GM19099 (cell line): ENCODE results near the gene MRI1.

ENCODE experiments used
- POLR2A ChIP-seq: IDR thresholded peaks from 3 replicates; pipeline ENCODE4 v1.6.1; 2011; ENCODE audit warnings: low read depth; ENCODE audit not compliant: insufficient read length; ENCODE audit errors: extremely low read depth

Gene MRI1

GRCh38 chr19:13796301-13797057 lies 32.2 kb downstream of the MRI1 start:
- no peak for TF ChIP-seq POLR2A

DNA sequence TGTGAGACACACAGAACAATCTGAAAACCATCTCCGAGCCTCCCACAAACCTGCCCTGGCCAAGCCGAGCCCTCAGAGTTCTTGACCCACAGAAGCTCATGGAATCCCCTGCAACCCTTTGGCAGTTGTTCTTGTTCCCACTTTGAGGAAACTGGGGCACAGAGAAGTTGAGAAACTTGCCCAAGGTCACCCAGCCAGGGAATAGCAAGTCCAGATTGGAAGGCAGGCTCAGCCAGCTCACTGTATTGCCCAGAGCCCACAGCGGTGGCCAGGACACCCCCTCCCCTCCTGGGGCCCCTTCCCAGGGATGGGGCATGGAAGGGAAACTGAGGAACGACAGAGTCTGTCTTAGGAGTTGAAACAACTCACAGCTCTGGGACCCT lies 32.7 kb downstream of the MRI1 start:
- TF ChIP-seq POLR2A, result no peak

DNA sequence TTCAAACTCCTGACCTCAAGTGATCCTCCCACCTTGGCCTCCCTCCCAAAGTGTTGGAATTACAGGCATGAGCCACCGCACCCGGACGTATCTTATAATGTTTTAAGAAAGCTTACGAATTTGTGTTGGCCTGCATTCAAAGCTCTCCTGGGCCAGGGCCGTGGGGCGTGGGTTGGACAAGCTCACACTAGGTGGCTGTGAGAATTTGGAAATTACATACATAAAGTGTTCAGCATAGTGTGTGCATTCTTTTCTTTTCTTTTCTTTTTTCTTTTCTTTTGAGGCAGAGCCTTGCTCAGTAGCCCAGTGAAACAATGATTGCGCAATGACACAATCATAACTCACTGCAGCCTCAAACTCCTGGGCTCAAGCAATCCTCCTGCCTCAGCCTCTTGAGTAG lies 33.5 kb downstream of the MRI1 start:
- no peak for TF ChIP-seq POLR2A

- TF ChIP-seq POLR2A, result no peak
Observed at GRCh38 chr19:13799669-13800068, 35.3 kb downstream of the MRI1 start.

DNA sequence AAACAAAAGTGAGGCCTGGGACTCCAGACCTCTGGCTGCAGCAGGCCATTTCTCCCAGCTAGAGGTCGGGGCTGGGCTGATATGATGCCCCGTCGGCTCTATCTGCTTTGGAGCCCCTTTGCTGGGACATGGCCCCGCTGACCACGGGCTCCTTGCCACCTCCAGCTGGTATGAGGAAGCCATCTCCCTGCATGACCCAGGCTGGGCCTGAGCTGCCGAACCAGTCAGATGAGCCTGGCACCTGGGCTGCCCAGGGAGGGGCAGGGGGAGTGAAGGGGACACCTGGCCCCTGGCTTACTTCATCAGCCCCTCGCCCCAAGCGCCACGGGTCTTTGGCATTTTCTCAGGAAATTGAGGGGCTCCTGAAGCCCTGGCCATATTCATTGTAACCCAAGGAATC lies 38.7 kb downstream of the MRI1 start:
- TF ChIP-seq POLR2A, result no peak

GRCh38 chr19:13804830-13805683 lies 40.7 kb downstream of the MRI1 start:
- no peak for TF ChIP-seq POLR2A

DNA sequence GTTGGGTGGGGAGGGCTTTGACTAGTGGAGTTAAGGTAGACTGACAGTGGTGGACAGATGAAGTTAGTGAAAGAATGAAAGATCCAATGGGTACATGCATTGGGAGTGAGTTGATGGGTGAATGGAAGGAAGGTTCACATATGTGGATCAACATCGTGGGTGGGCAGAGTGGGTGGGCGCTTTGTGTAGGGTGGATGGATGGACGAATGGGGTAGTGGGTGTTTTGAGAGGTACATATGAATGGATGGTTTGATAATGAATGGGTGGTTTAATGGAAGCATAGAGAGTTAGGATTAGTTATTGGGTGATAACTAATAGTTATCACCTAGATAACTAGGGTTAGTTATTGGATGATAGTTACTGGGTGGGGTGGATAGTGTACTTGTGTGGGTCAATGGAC lies 42.4 kb downstream of the MRI1 start:
- TF ChIP-seq POLR2A, result no peak

DNA sequence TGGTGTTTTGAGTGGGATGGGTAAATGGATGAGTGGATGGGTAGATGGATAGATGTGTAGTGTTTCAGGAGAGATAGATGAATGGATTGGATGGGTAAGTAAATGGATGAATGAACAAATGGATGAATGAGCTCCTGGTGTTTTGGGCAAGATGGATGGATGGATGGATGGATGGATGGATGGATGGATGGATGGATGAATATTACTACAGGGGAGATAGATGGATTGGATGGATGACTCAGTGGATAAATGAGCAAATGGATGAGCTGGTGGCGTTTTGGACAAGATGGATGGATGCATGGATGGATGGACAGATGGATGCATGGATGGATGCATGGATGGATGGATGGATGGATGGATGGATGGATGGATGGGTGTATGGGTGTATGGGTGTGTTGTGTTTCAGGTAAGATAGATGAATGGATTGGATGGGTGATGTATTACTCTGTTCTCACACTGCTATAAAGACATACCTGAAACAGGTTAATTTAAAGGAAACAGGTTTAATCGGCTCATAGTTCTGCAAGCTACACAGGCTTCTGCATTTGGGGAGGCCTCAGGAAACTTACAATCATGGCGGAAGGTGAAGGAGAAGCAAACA lies 43.2 kb downstream of the MRI1 start:
- no peak for TF ChIP-seq POLR2A

DNA sequence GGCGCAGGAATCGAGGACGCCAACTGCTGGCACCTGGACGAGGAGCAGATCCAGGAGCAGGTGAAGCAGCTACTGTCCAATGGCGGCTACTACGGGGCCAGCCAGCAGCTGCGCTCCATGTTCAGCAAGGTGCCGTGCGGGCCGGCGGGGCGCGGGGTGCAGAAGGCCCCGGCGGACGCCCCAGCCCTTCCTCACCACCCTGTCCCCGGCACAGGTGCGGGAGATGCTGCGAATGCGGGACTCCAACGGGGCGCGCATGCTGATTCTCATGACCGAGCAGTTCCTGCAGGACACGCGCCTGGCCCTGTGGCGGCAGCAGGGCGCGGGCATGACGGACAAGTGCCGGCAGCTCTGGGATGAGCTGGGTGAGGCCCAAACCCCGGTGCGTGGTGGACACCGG lies 44.5 kb downstream of the MRI1 start:
- TF ChIP-seq POLR2A, result no peak

GRCh38 chr19:13812544-13812943 lies 48.2 kb downstream of the MRI1 start:
- no peak for TF ChIP-seq POLR2A

- TF ChIP-seq POLR2A, result no peak
Observed at GRCh38 chr19:13813147-13813546, 48.8 kb downstream of the MRI1 start.

- no peak for TF ChIP-seq POLR2A
Observed at GRCh38 chr19:13814550-13814949, 50.2 kb downstream of the MRI1 start.

DNA sequence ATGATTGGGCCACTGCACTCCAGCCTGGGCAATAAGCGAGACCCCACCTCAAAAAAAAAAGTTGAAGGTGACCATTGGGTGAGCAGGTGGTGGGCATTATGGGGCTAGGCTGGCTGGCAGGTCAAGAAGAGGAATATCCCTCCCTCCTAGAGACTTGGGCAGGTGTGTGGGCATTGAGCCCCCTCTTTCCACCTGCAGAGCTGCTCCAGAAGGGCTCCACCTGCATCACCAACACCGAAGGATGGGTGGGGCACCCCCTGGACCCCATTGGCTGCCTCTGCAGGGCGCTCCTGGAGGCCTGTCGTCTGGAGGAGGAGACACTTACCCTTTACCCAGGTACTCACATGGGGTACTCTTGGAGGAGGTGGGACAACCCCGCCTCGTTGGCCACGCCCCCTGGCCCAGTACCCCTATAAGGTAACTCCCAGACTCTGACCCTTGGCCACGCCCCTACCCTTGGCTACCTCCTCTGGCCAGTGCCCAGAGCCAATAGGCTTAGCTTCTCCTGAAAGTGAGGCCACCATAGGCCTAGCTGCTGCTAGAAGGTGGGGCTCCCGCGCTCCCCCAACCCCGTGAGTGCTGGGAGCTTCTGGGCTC lies 52.8 kb downstream of the MRI1 start:
- TF ChIP-seq POLR2A, result no peak

- TF ChIP-seq POLR2A, result no peak
Observed at GRCh38 chr19:13817615-13818371, 53.5 kb downstream of the MRI1 start.

DNA sequence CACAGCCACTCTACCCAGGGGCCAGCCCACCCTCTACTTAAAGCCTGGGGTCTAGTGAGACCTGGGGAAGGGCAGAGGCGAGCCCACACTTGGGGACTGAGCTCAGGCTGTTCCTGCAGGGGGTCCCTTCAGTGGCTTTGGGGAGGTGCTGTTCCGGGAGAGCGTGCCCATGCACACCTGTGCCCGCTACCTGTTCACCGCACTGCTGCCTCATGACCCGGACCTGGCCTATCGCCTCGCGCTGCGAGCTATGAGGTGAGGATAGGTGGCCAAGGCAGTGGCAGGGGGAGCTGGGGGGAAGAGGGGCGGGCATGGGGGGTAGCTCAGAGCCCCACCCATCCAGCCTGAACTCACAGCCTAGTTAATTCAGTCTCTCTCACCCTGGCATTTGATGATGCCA lies 54.9 kb downstream of the MRI1 start:
- no peak for TF ChIP-seq POLR2A
